Left forelimb (tissue), 1 donor: ENCODE measurements around the gene PI4KB.

Experiments used
- DNase-seq: peaks from one replicate; pipeline ENCODE4 v3.0.0-alpha.2; 2018; ENCODE audit warnings: low spot score

PI4KB gene

GRCh38 chr1:151311589-151312331 is 15.5 kb downstream of the PI4KB start:
- DNase-seq, result no peak

- DNase-seq, result no peak
These were observed 16.2 kb downstream of the PI4KB start for GRCh38 chr1:151311011-151311410.

- DNase-seq, result no peak
These were observed 17.3 kb downstream of the PI4KB start for GRCh38 chr1:151309811-151310323.

GRCh38 chr1:151294742-151295462 is 32.3 kb downstream of the PI4KB start:
- no peak for DNase-seq

- DNase-seq, result no peak
These were observed 34.1 kb downstream of the PI4KB start for GRCh38 chr1:151293093-151293492.

- no peak for DNase-seq
These were observed 34.8 kb downstream of the PI4KB start for GRCh38 chr1:151292207-151293030.

GRCh38 chr1:151290709-151291303 is 36.4 kb downstream of the PI4KB start:
- DNase-seq, result no peak

- DNase-seq, result no peak
These were observed 37.1 kb downstream of the PI4KB start for GRCh38 chr1:151289991-151290708.

- DNase-seq, result no peak
These were observed 37.9 kb downstream of the PI4KB start for GRCh38 chr1:151289080-151289935.

- no peak for DNase-seq
These were observed 38.7 kb downstream of the PI4KB start for GRCh38 chr1:151288502-151288901.

GRCh38 chr1:151287767-151288500 is 39.3 kb downstream of the PI4KB start:
- no peak for DNase-seq

GRCh38 chr1:151287341-151287699 is 39.9 kb downstream of the PI4KB start:
- no peak for DNase-seq

GRCh38 chr1:151286619-151287340 is 40.4 kb downstream of the PI4KB start:
- DNase-seq, result no peak

- DNase-seq, result no peak
These were observed 43.1 kb downstream of the PI4KB start for GRCh38 chr1:151284013-151284577.

- no peak for DNase-seq
These were observed 44.1 kb downstream of the PI4KB start for GRCh38 chr1:151282883-151283725.

GRCh38 chr1:151281969-151282882 is 45.0 kb downstream of the PI4KB start, which contains the start of gene ZNF687:
Gene ZNF687 (plus strand): TSS chr1:151282299. CDS start chr1:151286292, 3,993 bp downstream.
- peak; percentile 100 for DNase-seq
